ENCODE data around the gene GALNT9. TPM values are rescaled to one million over a fixed set of nuclear protein-coding genes. Genes with fewer than 3 reads are reported as not detected.

Gene GALNT9
- total and polyA plus RNA-seq, 2 donors (not counting 1 experiment from before 2014, with no cell fraction given): 0.71 to 2.4 TPM

DNA sequence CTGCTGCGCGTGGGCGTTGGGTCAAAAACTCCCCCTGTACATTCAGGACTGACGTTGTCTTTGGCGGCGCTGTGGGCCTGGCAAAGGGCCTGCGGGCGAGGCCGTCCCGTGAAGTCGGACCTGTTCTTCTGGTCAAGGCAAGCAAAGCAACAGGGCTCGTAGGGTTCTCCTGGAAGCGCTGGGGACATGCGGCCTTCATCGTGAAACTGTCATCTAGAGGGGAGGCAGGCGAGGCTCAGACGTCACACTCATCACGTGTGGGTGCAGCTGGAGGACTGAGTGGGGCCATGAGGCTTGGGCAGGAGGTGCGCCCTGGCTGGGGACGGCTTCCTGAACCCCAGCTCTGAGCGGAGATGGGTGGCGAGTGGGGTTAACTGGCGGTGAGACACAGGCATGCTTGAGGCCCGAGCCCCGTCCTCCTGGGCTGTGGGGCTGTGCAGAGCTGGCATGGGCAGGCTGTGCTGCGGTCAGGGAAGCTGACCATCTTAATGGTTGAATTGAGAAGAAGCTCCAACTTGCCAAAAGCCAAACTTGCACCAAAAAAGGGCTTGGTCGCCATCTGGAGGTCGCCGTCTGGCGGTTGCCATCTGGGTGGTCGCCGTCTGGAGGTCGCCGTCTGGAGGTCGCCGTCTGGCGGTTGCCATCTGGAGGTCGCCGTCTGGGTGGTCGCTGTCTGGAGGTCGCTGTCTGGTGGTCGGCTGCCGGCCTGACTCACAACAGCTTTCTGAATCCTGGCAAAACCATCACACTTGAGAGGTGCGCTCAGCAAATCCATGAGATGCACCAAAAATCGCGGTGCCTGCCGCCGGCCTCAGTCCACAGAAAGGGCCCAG is 119.0 kb downstream of the GALNT9 start:
- Histone ChIP-seq H3K4me1 (ENCODE audit: control insufficient read depth in 2 of 2, insufficient read depth in 2 of 2, low read length in 2 of 2) (peaks cover 8 to 10% of the 10 kb centered on the region in 2 donors), H3K4me3 (ENCODE audit: control extremely low read depth in 1 of 5, extremely low read depth in 1 of 5, insufficient read depth in 1 of 5, low read depth in 2 of 5, low read length in 4 of 5) (no peak overlapping the region), H3K4me2 (replicated peaks; ENCODE audit: low read depth, low read length, poor library complexity, severe bottlenecking) (no peak overlapping the region), H3K36me3 (replicated peaks in 1 of 2; ENCODE audit: control extremely low read depth in 1 of 2, control insufficient read depth in 1 of 2, extremely low read depth in 1 of 2, insufficient read depth in 2 of 2, low read length in 1 of 2) (no peaks in the 10 kb centered on the region), H3K9ac (ENCODE audit: low read length) (no peak overlapping the region), H3K27me3 (replicated peaks in 1 of 4; ENCODE audit: control extremely low read depth in 1 of 4, control insufficient read depth in 3 of 4, insufficient read depth in 4 of 4, low read length in 3 of 4) (peaks cover 0 to 15% (median 6%) of the 10 kb centered on the region in 4 experiments), H3K9me3 (ENCODE audit: control extremely low read depth in 1 of 3, control insufficient read depth in 2 of 3, insufficient read depth in 1 of 3, low read length in 2 of 3) (peaks cover 0 to 46% (median 0%) of the 10 kb centered on the region in 3 donors), H3K27ac (ENCODE audit: low read length in 2 of 2) (no peak overlapping the region), H4K20me1 (ENCODE audit: control insufficient read depth, insufficient read depth, low read length, poor library complexity, severe bottlenecking) (no peaks in the 10 kb centered on the region), H3K79me2 (ENCODE audit: control insufficient read depth, insufficient read depth, low read length) (no peaks in the 10 kb centered on the region), H2AFZ (ENCODE audit: insufficient read depth, low read depth, low read length, poor library complexity, severe bottlenecking) (no peak overlapping the region)
- TF ChIP-seq, protein P1, sequence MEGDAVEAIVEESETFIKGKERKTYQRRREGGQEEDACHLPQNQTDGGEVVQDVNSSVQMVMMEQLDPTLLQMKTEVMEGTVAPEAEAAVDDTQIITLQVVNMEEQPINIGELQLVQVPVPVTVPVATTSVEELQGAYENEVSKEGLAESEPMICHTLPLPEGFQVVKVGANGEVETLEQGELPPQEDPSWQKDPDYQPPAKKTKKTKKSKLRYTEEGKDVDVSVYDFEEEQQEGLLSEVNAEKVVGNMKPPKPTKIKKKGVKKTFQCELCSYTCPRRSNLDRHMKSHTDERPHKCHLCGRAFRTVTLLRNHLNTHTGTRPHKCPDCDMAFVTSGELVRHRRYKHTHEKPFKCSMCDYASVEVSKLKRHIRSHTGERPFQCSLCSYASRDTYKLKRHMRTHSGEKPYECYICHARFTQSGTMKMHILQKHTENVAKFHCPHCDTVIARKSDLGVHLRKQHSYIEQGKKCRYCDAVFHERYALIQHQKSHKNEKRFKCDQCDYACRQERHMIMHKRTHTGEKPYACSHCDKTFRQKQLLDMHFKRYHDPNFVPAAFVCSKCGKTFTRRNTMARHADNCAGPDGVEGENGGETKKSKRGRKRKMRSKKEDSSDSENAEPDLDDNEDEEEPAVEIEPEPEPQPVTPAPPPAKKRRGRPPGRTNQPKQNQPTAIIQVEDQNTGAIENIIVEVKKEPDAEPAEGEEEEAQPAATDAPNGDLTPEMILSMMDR (IDR thresholded peaks at IDR 0.05): no peak
- no peak for TF ChIP-seq EZH2 (IDR thresholded peaks at IDR 0.05; ENCODE audit: borderline replicate concordance, insufficient read depth, low read depth, low read length, poor library complexity, severe bottlenecking)
- H3K4me1 Mint-ChIP-seq: peaks cover 7% of the 10 kb centered on the region
- ChIA-PET POLR2A (no interaction called here), CTCF (no interaction called here)
- H3K4me3 Mint-ChIP-seq: no peak overlapping the region
- H3K9me3 Mint-ChIP-seq (ENCODE audit: insufficient read depth): peaks cover 3% of the 10 kb centered on the region
- WGBS (ENCODE audit: insufficient coverage): 92% methylated on average over 48 of the region's 48 CpGs
- intact Hi-C loops (cut with micrococcal nuclease): no loop called here
- DNase-seq (no peak), ATAC-seq (ENCODE audit: low read depth) (no peak)
- no peak overlapping the region for H3K27ac Mint-ChIP-seq
- peaks cover 5% of the 10 kb centered on the region for H3K27me3 Mint-ChIP-seq

- Histone ChIP-seq H3K9ac (ENCODE audit: low read length) (no peak overlapping the region), H3K27ac (ENCODE audit: low read length in 2 of 2) (no peak overlapping the region), H3K4me2 (replicated peaks; ENCODE audit: low read depth, low read length, poor library complexity, severe bottlenecking) (no peak overlapping the region), H3K36me3 (replicated peaks in 1 of 2; ENCODE audit: control extremely low read depth in 1 of 2, control insufficient read depth in 1 of 2, extremely low read depth in 1 of 2, insufficient read depth in 2 of 2, low read length in 1 of 2) (no peaks in the 10 kb centered on the region), H3K4me1 (ENCODE audit: control insufficient read depth in 2 of 2, insufficient read depth in 2 of 2, low read length in 2 of 2) (peaks cover 15 to 16% of the 10 kb centered on the region in 2 donors), H3K27me3 (replicated peaks in 1 of 4; ENCODE audit: control extremely low read depth in 1 of 4, control insufficient read depth in 3 of 4, insufficient read depth in 4 of 4, low read length in 3 of 4) (peaks cover 0 to 22% (median 10%) of the 10 kb centered on the region in 4 experiments), H4K20me1 (ENCODE audit: control insufficient read depth, insufficient read depth, low read length, poor library complexity, severe bottlenecking) (no peaks in the 10 kb centered on the region), H3K4me3 (ENCODE audit: control extremely low read depth in 1 of 5, extremely low read depth in 1 of 5, insufficient read depth in 1 of 5, low read depth in 2 of 5, low read length in 4 of 5) (no peak overlapping the region), H3K79me2 (ENCODE audit: control insufficient read depth, insufficient read depth, low read length) (no peaks in the 10 kb centered on the region), H3K9me3 (ENCODE audit: control extremely low read depth in 1 of 3, control insufficient read depth in 2 of 3, insufficient read depth in 1 of 3, low read length in 2 of 3) (peaks cover 0 to 46% (median 0%) of the 10 kb centered on the region in 3 donors), H2AFZ (ENCODE audit: insufficient read depth, low read depth, low read length, poor library complexity, severe bottlenecking) (no peak overlapping the region)
- Mint-ChIP-seq H3K27ac (no peak overlapping the region), H3K4me3 (no peak overlapping the region), H3K9me3 (ENCODE audit: insufficient read depth) (peaks cover 3% of the 10 kb centered on the region), H3K4me1 (peaks cover 7% of the 10 kb centered on the region), H3K27me3 (peaks cover 11% of the 10 kb centered on the region)
- intact Hi-C loops (cut with micrococcal nuclease): no loop called here
- DNase-seq (no peak), ATAC-seq (ENCODE audit: low read depth) (no peak)
- ChIA-PET CTCF (no interaction called here), POLR2A (no interaction called here)
- TF ChIP-seq, protein P1 (IDR thresholded peaks at IDR 0.05): no peak
- TF ChIP-seq EZH2 (IDR thresholded peaks at IDR 0.05; ENCODE audit: borderline replicate concordance, insufficient read depth, low read depth, low read length, poor library complexity, severe bottlenecking): no peak
- WGBS (ENCODE audit: insufficient coverage): 91% methylated on average over 12 of the region's 14 CpGs
Observed at GRCh38 chr12:132209619-132210222, 119.7 kb downstream of the GALNT9 start.

Data from B cell (primary cell).